AG09309 (cell line): ENCODE results near the gene PLTP.
"Not testable (repeated sequence)": the region's sequence is repeated elsewhere in the genome, so short reads cannot be mapped to it uniquely, and the experiment has no call there.

ENCODE experiments used
- DNase-seq: peaks from one replicate; pipeline ENCODE4 v3.0.0-alpha.2; 2010; ENCODE audit warnings: low read depth
- H3K4me3 ChIP-seq: 2 replicates; pipeline ENCODE4 v1.5.1; 2011; ENCODE audit warnings: mild to moderate bottlenecking, low read depth, low read length, moderate library complexity; ENCODE audit not compliant: control insufficient read depth
- TF ChIP-seq, protein P1 (sequence below): IDR thresholded peaks from 2 replicates; pipeline ENCODE4 v1.5.1; 2011; ENCODE audit warnings: mild to moderate bottlenecking, low read depth, low read length, inconsistent platforms; ENCODE audit not compliant: insufficient read depth, control insufficient read depth; ENCODE audit errors: missing control alignments

The PLTP gene

DNA sequence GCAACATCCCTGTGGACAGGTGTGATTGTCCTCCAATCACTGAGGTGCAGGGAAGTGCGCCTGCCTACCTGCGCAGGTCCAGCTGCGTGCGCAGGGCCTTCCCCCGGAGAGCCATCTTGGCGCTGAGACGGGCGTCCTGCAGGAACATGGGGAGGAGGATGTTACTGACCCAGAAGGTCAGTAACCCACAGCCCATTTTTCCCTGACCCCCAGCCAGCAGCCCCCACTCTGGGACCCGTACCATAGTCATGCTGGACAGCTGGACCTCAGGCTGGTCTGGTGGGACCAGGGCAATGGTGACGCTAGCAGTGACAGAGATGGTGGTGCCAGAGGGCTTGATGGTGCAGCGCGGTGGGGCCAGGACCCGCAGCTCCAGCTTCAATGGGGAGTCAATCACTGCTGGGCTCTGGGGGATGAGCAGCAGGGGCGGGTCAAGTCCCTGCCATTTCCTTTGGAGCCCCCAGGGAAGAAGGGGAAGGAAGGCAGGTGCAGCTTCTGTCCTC, 9.7 kb downstream of the PLTP start:
- DNase-seq, result no peak
- H3K4me3 ChIP-seq, result no peak overlapping the region
- TF ChIP-seq, protein P1, sequence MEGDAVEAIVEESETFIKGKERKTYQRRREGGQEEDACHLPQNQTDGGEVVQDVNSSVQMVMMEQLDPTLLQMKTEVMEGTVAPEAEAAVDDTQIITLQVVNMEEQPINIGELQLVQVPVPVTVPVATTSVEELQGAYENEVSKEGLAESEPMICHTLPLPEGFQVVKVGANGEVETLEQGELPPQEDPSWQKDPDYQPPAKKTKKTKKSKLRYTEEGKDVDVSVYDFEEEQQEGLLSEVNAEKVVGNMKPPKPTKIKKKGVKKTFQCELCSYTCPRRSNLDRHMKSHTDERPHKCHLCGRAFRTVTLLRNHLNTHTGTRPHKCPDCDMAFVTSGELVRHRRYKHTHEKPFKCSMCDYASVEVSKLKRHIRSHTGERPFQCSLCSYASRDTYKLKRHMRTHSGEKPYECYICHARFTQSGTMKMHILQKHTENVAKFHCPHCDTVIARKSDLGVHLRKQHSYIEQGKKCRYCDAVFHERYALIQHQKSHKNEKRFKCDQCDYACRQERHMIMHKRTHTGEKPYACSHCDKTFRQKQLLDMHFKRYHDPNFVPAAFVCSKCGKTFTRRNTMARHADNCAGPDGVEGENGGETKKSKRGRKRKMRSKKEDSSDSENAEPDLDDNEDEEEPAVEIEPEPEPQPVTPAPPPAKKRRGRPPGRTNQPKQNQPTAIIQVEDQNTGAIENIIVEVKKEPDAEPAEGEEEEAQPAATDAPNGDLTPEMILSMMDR, result no peak

DNA sequence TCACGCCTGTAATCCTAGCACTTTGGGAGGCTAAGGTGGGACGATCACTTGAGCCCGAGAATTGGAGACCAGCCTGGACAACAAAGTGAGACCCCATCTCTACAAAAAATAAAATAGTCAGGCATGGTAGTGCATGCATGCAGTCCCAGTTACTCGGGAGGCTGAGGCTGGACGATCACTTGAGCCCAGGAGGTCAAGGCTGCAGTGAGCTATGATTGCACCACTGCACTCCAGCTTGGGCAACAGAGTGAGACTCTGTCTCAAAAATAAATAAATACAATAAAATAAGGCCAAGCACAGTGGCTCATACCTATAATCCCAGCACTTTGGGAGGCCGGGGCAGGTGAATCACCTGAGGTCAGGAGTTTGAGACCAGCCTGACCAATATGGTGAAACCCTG, 10.6 kb downstream of the PLTP start:
- H3K4me3 ChIP-seq, DNase-seq: not testable (repeated sequence)

DNA sequence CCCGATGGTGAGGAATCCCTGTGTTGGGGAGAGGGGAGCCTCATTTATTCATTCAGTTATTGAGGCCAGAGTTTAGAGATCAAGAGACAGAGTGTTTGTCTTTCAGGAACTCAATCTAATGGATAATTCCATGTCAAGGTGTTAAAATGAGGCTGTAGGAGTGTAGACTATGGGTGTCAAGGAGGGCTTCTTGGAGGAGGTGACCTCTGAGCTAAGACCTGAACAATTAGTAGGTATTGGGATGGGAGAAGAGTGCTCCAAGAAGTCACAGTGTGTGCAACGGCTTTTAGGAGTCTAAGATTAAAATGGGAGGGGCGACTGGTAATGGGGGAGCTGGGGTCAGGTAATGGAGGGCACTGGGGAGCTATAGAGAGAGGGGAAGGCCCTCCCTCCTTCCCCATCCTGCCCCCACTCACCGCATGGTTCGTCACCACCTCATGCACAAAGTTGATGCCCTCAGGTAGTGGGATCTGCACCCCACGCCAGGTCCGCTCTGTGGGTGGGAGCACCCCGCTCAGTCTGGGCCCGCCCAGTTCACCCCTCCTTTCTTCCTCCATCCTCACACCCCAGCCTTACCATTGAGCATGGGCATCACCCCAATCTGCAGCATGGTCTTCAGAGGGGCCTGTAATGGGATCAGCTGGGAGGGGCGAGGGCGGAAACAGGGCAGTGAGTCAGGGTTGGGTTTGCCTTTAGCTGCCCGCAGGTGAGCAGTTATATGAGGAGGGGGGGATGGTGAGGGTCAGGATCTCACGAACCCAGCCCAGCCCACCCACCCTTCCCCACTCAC, 12.7 kb downstream of the PLTP start:
- no peak for DNase-seq
- TF ChIP-seq, protein P1, result no peak
- no peak overlapping the region for H3K4me3 ChIP-seq

DNA sequence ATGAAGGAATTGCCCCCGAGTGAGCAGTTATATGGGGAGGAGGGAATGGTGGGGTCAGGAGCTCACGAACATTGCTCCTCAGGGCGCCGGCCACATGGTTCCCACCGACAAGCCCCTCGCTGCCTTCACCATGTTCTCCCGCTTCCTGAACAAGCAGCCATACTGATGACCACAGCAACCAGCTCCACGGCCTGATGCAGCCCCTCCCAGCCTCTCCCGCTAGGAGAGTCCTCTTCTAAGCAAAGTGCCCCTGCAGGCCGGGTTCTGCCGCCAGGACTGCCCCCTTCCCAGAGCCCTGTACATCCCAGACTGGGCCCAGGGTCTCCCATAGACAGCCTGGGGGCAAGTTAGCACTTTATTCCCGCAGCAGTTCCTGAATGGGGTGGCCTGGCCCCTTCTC, 13.7 kb downstream of the PLTP start:
- TF ChIP-seq, protein P1, result no peak
- no peak overlapping the region for H3K4me3 ChIP-seq
- DNase-seq, result no peak

DNA sequence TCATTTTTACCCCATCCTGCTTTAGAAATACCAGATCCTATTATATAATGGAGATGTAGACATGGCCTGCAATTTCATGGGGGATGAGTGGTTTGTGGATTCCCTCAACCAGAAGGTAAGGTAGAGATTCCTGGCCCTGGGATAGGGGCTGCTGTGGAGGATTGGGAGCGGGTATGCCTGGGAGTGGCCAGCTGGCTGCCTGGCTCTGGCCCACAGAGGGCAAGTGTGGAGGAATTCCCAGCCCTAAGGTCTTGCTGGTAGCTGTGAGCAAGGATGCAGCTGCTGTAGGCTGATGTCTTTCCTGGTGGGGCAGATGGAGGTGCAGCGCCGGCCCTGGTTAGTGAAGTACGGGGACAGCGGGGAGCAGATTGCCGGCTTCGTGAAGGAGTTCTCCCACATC, 14.3 kb downstream of the PLTP start:
- H3K4me3 ChIP-seq, result no peak overlapping the region
- TF ChIP-seq, protein P1, result no peak
- DNase-seq, result no peak

DNA sequence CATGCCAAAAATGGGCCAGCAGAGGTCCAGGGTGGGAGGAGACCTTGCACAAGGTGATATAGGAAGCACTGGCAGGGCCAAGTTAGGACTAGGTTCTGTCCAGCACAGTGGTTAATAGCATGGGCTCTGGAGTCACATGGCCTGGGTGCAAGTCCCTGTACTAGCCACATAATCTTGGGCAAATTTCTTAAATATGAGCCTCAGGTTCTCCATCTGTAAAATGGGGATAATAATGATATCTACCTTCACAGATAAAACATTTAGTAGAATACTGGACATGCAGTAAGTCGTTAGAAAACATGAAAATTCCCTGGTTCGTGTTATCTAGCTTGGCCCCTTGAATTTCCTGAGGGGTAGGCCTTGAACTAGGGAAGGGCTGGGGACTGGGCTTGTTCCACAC, 14.7 kb downstream of the PLTP start:
- no peak overlapping the region for H3K4me3 ChIP-seq
- DNase-seq, result no peak
- TF ChIP-seq, protein P1, result no peak

DNA sequence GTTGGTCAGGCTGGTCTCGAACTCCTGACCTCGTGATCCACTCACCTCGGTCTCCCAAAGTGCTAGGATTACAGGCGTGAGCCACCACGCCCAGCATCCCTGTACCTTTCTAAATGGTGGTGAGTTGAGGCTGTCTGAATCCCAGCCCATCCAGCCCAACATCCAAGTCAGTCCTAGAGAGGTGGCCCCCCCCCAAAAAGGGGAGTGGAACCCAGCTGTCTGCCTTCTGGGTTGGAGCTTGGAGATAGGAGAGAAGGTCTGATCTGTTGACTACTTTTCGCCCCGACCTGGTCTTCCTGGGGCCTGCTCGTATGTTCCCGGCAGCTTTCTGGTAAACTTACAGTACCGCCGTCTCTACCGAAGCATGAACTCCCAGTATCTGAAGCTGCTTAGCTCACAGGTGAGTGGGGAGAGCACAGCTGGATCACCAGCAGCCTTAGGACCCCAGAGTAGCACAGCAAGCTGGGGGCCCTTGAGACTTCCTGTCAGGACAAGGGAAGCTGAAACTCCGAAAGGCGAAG, 15.3 kb downstream of the PLTP start:
- TF ChIP-seq, protein P1, result no peak
- H3K4me3 ChIP-seq, result no peak overlapping the region
- no peak for DNase-seq
